Measurements from ENCODE around the gene EPB41L4A.
"Not testable (repeated sequence)": the region's sequence is repeated elsewhere in the genome, so short reads cannot be mapped to it uniquely, and the experiment has no call there.

The EPB41L4A gene

GRCh38 chr5:112237456-112237855, 181.6 kb downstream of the EPB41L4A start:
- TF ChIP-seq CTCF (IDR thresholded peaks at IDR 0.05; ENCODE audit: insufficient read depth, low read depth, low read length, missing control alignments) = no peak
- DNase-seq (ENCODE audit: low read depth) = no peak
- no peak overlapping the region for H3K4me3 ChIP-seq (ENCODE audit: low read depth, low read length)

GRCh38 chr5:112234000-112234399, 185.1 kb downstream of the EPB41L4A start:
- TF ChIP-seq CTCF (IDR thresholded peaks at IDR 0.05; ENCODE audit: insufficient read depth, low read depth, low read length, missing control alignments) = no peak
- no peak overlapping the region for H3K4me3 ChIP-seq (ENCODE audit: low read depth, low read length)
- DNase-seq (ENCODE audit: low read depth) = no peak

DNA sequence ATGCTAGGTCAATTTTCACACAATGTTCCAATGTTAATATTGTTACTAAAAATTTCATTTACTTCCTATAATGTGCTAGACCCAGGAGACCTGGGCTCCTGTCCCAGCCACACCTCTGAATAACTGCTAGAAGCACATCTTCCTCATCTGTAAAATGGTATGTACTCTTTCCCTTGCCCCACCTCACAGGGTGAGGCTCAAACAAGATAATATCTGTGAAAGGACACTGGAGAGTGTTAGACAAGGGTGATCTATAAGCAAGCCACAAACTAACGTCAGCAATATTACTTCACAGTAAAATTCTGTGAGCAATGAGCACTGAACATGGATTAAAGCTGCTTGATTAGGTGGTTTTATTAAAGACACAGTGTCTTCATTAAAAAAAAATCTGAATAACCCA, 186.4 kb downstream of the EPB41L4A start:
- TF ChIP-seq CTCF (IDR thresholded peaks at IDR 0.05; ENCODE audit: insufficient read depth, low read depth, low read length, missing control alignments) = no peak
- H3K4me3 ChIP-seq (ENCODE audit: low read depth, low read length) = no peak overlapping the region
- no peak for DNase-seq (ENCODE audit: low read depth)

- no peak overlapping the region for H3K4me3 ChIP-seq (ENCODE audit: low read depth, low read length)
- no peak for TF ChIP-seq CTCF (IDR thresholded peaks at IDR 0.05; ENCODE audit: insufficient read depth, low read depth, low read length, missing control alignments)
- DNase-seq (ENCODE audit: low read depth) = no peak
These were observed 188.5 kb downstream of the EPB41L4A start for GRCh38 chr5:112230606-112231005.

GRCh38 chr5:112228667-112229066, 190.4 kb downstream of the EPB41L4A start:
- no peak overlapping the region for H3K4me3 ChIP-seq (ENCODE audit: low read depth, low read length)
- no peak for DNase-seq (ENCODE audit: low read depth)
- TF ChIP-seq CTCF (IDR thresholded peaks at IDR 0.05; ENCODE audit: insufficient read depth, low read depth, low read length, missing control alignments) = no peak

DNA sequence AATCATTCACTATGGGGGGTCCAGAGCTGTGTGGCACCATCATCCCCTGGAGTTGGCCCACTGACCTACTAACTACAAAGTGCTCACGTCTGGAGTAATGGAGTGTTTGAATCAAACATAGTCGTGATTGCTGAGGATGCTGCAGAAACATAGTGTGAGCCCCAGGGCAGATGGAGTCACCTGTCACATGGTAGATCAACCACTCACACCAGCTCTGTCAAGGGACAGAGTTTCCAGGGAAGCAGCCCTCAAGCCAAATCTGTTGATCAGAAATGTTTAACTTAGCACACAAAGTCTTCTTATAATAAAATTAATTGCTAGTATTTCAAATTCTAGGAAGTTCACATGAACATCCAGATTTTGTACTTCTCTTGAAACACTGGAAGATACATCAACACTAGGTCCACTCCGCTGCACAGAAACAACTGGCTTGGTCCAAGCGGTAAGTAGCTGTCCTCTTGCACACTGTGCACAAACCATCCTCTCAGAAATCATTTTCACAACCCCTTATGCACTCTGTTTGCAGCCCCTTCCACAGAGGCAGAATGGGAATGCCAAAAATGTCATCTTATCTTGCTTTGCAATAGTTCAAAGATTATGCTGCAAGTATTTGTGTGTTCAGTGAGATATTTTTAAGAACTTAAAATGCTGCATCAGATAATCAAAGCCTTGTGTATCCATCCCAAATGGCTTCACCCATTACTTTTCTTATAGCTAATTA, 191.0 kb downstream of the EPB41L4A start:
- DNase-seq (ENCODE audit: low read depth) = no peak
- no peak for TF ChIP-seq CTCF (IDR thresholded peaks at IDR 0.05; ENCODE audit: insufficient read depth, low read depth, low read length, missing control alignments)
- no peak overlapping the region for H3K4me3 ChIP-seq (ENCODE audit: low read depth, low read length)

DNA sequence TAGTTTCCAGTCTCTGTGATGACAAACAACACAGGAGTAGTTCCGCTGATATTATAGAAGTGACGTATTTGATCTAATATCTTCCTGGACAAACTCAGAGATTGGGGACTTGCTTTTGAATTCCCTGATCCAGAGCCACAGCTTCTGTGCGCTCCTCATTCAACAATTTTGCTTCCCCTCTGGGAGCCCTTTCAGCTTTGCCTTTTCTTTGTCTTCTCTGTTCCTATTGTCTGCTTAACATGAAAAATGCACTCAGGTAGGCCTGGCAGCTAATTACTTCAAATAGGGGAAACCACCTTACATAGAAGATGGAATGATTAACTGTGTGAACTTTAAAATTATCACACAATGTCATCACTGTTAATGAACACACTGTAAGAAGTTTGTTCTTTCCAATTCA, 192.9 kb downstream of the EPB41L4A start:
- no peak for DNase-seq (ENCODE audit: low read depth)
- no peak overlapping the region for H3K4me3 ChIP-seq (ENCODE audit: low read depth, low read length)
- TF ChIP-seq CTCF (IDR thresholded peaks at IDR 0.05; ENCODE audit: insufficient read depth, low read depth, low read length, missing control alignments) = no peak

GRCh38 chr5:112222997-112223396, 196.1 kb downstream of the EPB41L4A start:
- not testable (repeated sequence) for H3K4me3 ChIP-seq (ENCODE audit: low read depth, low read length); DNase-seq (ENCODE audit: low read depth)

All from GM12865 (cell line).